Activated naive CD8-positive, alpha-beta T cell (primary cell): ENCODE data around the gene PROM1.

Experiments used
- H3K27ac Mint-ChIP-seq: one replicate; pipeline ENCODE4 v1.8.0; 2021; ENCODE audit warnings: mixed read lengths
- H3K27me3 Mint-ChIP-seq: one replicate; pipeline ENCODE4 v1.8.0; 2021; ENCODE audit warnings: mixed read lengths
- H3K36me3 Mint-ChIP-seq: one replicate; pipeline ENCODE4 v1.8.0; 2021; ENCODE audit warnings: mixed read lengths
- H3K4me1 Mint-ChIP-seq: one replicate; pipeline ENCODE4 v1.8.0; 2021; ENCODE audit warnings: low read depth, mixed read lengths
- H3K4me3 Mint-ChIP-seq: one replicate; pipeline ENCODE4 v1.8.0; 2021; ENCODE audit warnings: mild to moderate bottlenecking, mixed read lengths
- H3K9me3 Mint-ChIP-seq: one replicate; pipeline ENCODE4 v1.8.0; 2021; ENCODE audit warnings: low read depth, mixed read lengths

PROM1 gene

DNA sequence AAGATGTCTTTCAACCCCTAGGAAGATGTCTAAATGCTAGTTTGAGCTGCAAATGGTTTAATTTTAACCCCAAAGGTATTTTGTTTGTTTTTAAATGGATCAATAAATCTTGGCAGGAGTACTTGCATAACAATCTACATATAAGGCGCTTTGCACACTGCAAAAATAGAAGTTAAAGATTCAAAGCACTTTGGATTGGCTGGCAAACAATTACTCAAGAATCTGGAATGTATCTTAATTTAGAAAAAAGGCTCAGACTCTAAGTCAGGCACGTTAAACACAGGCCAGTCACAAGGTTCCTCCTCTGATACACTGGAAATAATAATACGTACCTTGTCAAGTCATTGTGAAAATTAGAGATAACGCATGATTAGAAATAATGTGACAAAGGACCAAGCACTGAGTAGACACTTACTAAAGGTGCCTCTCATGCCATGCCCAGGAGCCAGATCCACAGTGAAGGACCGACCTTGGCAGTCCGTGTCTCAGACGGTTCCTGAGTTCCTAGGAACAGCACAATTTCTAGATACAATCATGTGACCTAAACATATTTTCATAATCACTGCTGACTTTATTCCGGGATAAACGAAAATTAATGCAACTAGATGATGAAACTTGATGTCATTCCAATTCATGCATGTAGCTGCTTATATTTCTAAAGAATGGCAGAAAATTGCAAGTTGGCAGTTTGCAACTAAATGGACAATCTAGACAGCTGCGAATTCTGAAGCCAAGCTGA is 49.6 kb downstream of the PROM1 start:
- H3K4me3 Mint-ChIP-seq, result no peak overlapping the region
- H3K27me3 Mint-ChIP-seq, result no peaks in the 10 kb centered on the region
- H3K9me3 Mint-ChIP-seq, result no peaks in the 10 kb centered on the region
- no peaks in the 10 kb centered on the region for H3K36me3 Mint-ChIP-seq
- no peaks in the 10 kb centered on the region for H3K4me1 Mint-ChIP-seq
- no peak overlapping the region for H3K27ac Mint-ChIP-seq

DNA sequence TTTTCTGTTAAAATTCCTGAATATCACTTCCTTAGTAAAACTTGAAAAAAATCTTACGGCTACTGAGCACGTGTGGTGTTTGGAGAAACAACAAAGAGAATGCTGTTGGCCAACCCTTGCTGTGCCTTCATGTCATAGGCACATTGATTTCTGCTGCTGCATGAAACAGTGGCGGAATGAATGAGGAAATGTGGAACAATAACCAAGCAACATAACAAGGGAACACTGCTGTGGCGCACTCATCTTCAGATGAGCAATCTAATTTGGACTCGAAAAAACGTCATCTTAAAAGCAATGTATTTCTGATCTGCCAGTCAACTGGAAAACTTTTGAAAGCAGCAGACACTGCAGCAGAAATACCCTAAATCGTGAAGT is 51.4 kb downstream of the PROM1 start:
- Mint-ChIP-seq H3K27ac (no peak overlapping the region), H3K27me3 (no peaks in the 10 kb centered on the region), H3K9me3 (no peaks in the 10 kb centered on the region), H3K4me3 (no peak overlapping the region), H3K4me1 (no peaks in the 10 kb centered on the region), H3K36me3 (no peaks in the 10 kb centered on the region)

DNA sequence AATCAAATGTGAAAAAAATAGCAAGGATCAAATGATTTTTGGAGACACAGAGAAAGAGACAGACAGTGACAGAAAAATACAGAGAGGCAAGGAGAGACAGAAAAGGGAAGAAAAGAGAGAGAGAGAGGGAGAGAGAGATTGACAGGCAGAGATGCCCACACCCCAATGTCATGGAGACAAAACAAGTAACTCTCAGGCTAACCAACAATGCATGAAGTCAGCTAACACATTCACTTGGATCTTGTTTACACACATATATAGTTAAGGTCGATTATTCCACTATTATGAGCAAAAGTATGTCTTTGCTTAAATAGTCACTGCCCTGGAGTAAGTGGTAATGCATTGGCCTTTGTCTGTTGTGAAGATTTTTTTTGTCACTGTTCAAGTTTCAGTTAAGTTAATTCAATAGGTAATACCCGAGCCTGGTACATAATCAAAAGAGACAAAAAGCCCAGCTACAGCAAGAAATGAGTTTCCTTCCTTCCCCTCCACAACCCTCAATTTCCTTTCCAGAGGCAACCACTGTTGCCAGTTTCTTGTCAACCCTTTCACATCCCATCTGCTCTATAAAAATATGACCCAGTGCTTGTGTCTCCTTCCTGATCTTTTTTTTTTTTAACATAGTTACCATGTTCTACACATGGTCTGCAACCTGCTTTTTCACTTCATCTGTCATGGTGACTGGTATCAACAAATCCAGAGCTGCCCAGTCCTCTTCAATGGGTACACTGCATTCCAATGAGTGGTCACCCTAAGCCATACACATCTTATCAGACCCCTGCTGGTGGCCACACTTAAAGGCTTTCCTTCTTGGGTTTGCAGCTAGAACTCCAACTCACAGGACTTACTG is 52.1 kb downstream of the PROM1 start:
- Mint-ChIP-seq H3K36me3 (no peaks in the 10 kb centered on the region), H3K4me3 (no peak overlapping the region), H3K4me1 (no peaks in the 10 kb centered on the region), H3K27me3 (no peaks in the 10 kb centered on the region), H3K27ac (no peak overlapping the region), H3K9me3 (no peaks in the 10 kb centered on the region)

DNA sequence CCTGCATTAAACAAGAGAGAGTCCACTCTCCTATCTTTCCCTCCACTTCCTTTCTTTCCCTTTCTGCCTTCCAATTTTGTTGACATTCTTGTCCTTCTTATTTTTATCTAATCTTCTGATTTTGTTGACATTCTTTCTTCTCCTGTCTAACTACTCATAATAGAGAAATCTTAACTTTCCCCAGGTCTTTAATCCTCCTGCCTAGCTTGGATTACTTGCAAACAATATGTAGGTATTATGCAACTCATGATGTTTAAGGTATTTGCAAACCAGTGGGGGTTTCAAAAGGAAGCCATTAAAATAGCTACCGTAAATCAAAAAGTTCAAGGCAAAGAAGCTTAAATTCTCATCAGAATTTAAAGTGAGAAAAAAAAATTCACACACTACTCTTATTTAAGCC is 53.9 kb downstream of the PROM1 start:
- H3K27ac Mint-ChIP-seq, result no peak overlapping the region
- no peaks in the 10 kb centered on the region for H3K9me3 Mint-ChIP-seq
- no peak overlapping the region for H3K4me3 Mint-ChIP-seq
- no peaks in the 10 kb centered on the region for H3K27me3 Mint-ChIP-seq
- no peaks in the 10 kb centered on the region for H3K4me1 Mint-ChIP-seq
- H3K36me3 Mint-ChIP-seq, result no peaks in the 10 kb centered on the region

DNA sequence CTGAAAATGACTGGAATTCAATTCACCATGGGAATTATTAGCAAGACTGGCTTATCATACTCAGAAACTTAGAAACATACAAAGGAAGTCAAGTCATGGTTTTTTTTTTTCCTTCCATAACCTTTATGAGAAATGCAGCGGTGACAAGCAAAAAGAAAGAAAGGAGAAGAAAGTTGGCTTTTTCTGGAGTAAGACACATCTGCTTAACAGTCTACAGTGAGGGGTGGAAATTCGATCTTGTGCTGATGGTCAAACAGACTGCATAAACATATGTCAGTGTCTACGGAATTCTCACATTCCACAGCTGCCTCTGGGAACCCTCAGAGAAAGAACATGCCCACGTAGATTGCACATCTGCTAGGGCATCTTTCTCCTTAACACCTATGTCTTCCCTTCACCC is 54.6 kb downstream of the PROM1 start:
- H3K4me3 Mint-ChIP-seq, result no peak overlapping the region
- no peaks in the 10 kb centered on the region for H3K27me3 Mint-ChIP-seq
- no peaks in the 10 kb centered on the region for H3K4me1 Mint-ChIP-seq
- H3K9me3 Mint-ChIP-seq, result no peaks in the 10 kb centered on the region
- no peaks in the 10 kb centered on the region for H3K36me3 Mint-ChIP-seq
- H3K27ac Mint-ChIP-seq, result no peak overlapping the region

DNA sequence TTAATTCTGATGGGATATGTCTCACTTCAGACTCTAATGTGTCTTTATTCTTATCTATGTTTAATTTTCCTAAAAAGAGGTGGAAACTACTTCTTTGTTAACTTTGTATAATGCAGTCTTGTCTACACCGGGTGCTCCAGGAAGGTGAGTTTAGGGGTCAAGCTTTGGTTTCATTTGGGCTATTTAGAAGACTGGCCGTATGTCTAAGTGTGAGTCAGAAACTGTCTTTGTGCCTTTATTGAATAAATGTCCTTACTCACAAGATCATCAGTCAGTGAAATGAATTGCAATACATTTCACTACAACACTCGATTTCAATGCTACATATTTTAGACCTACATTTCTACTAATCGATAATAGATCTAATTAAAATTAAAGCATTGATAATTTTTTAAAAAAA is 56.2 kb downstream of the PROM1 start:
- H3K4me1 Mint-ChIP-seq, result no peaks in the 10 kb centered on the region
- no peaks in the 10 kb centered on the region for H3K27me3 Mint-ChIP-seq
- no peak overlapping the region for H3K4me3 Mint-ChIP-seq
- H3K9me3 Mint-ChIP-seq, result no peaks in the 10 kb centered on the region
- H3K27ac Mint-ChIP-seq, result no peak overlapping the region
- H3K36me3 Mint-ChIP-seq, result no peaks in the 10 kb centered on the region

DNA sequence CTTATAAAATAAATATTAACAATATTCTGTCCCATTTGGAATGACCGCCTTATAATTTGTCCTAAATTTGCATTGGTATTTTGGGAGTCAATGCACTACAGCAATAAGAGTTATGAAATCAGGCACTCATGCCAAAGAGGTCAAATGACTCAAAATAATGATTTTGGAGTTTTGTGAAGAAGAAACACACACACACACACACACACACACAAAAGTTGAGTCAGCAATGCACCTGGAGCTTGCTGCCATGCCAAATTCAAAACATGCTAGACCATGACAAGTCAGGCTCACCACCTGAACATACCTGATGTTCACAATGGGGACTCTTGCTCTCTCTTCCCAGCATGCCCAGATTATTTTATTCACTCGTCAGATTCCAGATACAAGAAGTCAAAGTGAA is 56.7 kb downstream of the PROM1 start:
- H3K27ac Mint-ChIP-seq, result no peak overlapping the region
- no peaks in the 10 kb centered on the region for H3K4me1 Mint-ChIP-seq
- no peaks in the 10 kb centered on the region for H3K9me3 Mint-ChIP-seq
- H3K27me3 Mint-ChIP-seq, result no peaks in the 10 kb centered on the region
- no peak overlapping the region for H3K4me3 Mint-ChIP-seq
- no peaks in the 10 kb centered on the region for H3K36me3 Mint-ChIP-seq

DNA sequence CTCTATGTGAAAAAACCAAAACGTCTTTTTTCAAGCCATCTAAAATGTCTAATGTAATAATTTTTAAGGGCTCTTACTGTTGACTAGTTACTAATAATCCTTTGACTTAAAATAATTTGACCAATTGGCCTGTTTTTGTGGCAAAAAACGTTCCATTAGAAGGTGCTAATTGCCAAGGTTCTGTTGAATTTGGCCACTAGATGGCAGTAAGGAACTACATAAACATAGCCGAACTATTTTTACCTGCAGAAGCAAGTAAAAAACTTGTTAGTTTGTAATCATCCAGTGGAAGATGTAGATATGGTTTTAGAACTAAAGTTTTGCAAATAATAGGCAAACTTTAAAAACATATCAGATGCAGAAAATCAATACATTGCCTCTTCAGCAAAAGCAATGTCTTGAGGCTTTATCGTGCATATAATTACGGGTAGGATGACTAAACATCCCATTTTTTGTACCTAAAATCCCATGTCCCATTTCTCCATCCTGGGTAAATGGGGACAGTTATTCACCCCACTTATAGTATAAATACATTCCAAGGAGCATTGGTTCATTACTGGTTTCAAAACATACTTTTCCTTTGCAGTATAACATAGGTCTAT is 57.6 kb downstream of the PROM1 start:
- Mint-ChIP-seq H3K36me3 (no peaks in the 10 kb centered on the region), H3K4me1 (no peaks in the 10 kb centered on the region), H3K4me3 (no peak overlapping the region), H3K27me3 (no peaks in the 10 kb centered on the region), H3K27ac (no peak overlapping the region), H3K9me3 (no peaks in the 10 kb centered on the region)

DNA sequence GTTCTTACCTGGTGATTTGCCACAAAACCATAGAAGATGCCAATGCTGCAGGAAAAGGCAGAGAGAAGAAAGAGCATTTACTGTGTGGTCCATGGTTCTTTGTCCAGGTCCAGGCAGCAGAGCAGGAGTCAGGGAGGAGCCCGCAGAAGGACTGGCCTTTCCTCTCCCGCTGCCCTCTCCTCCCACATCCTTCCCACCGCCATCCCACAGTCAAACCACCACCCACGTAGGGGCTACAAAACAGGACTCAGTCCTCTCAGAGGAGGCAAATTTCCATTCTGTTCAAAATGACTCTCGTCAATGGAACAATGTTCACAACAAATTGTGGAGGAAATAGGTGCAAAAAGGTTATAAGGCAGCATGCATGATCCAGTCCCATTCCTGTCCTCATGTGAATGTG is 58.6 kb downstream of the PROM1 start:
- no peaks in the 10 kb centered on the region for H3K4me1 Mint-ChIP-seq
- H3K27ac Mint-ChIP-seq, result no peak overlapping the region
- no peaks in the 10 kb centered on the region for H3K36me3 Mint-ChIP-seq
- no peak overlapping the region for H3K4me3 Mint-ChIP-seq
- no peaks in the 10 kb centered on the region for H3K9me3 Mint-ChIP-seq
- no peaks in the 10 kb centered on the region for H3K27me3 Mint-ChIP-seq

DNA sequence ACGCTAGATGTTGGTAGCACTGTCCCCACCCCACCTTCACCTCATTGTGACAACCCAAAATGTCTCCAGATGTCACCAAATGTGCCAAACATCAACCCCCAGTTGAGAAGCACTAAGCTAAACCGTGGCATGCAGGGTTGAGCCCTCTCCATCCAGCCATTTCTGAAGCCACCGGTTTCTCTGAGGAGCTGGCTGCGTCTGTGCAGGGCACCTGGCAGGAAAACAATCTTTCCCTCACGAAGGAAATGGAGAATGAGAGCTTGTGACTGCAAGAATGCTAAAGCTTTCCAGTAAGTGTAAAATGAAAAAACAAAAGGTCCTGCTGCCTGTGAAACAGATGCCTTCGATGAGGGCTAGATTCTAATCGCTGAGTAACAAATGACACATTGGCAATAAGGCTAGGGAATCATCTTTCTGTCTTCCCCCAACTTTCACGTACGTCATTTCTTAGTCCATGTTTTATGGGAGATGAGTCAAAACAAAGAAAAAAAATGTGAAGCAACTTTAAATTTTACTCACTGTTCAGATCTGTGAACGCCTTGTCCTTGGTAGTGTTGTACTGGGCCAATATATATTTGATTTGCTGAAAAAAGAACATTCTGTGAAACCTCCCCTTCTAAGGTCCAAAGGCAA is 59.9 kb downstream of the PROM1 start:
- H3K27me3 Mint-ChIP-seq, result no peaks in the 10 kb centered on the region
- no peaks in the 10 kb centered on the region for H3K9me3 Mint-ChIP-seq
- no peak overlapping the region for H3K4me3 Mint-ChIP-seq
- no peaks in the 10 kb centered on the region for H3K36me3 Mint-ChIP-seq
- H3K27ac Mint-ChIP-seq, result no peak overlapping the region
- no peaks in the 10 kb centered on the region for H3K4me1 Mint-ChIP-seq

DNA sequence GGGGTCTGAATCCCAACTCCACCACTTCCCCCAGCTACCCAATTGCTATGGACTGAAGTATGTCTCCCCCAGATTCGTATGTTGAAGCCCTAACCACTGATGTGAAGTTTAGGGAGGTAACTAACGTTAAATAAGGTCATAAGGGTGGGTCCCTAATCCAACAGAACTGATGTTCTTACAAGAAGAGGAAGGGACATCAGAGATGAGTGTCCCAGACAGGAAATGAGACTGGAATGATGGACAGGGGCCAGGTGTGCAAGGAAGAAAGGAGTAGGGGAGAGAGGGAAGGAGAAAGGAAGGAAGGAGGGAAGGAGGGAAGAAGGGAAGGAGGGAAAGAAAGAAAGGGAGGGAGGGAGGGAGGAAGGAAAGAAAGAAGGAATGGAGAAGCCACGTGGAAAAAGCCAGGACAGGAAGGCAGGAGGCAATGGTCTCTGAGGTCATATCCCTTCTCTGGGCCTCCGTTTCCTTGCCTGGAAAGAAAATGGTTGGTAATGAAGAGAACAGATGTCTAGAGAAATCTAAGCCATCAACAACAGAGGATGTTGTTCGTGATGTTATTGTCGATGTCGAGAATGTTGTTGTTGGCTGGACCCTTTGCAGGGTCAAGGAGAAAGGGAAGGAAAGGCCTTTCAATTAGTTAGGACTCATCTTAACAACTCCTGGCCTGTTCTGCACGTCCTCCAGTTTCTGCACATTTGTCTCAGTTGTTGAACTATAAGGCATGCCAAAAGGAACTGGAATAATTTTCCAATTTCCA is 61.8 kb downstream of the PROM1 start:
- H3K27me3 Mint-ChIP-seq, result no peaks in the 10 kb centered on the region
- no peaks in the 10 kb centered on the region for H3K36me3 Mint-ChIP-seq
- H3K4me3 Mint-ChIP-seq, result no peak overlapping the region
- H3K4me1 Mint-ChIP-seq, result no peaks in the 10 kb centered on the region
- no peak overlapping the region for H3K27ac Mint-ChIP-seq
- no peaks in the 10 kb centered on the region for H3K9me3 Mint-ChIP-seq

DNA sequence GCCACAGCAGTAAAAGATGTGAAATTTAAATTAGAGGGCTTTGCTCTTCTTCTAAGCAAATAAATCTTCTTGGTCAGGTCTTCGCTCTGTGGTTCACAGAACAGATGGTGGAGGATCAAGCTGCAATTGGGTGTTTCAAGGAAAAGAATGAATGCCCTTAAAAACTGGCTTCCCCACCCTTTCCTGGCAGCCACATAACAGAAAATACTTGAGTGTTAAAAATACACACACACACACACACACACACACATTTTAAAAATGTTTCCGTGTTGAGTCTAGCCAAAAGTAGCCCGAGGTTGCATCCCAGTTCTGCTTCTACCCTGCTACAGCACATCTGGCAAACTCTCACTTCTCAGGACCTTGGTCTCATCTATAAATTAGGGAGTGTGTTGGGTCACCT is 64.2 kb downstream of the PROM1 start:
- Mint-ChIP-seq H3K27ac (no peak overlapping the region), H3K4me1 (no peaks in the 10 kb centered on the region), H3K4me3 (no peak overlapping the region), H3K9me3 (no peaks in the 10 kb centered on the region), H3K27me3 (no peaks in the 10 kb centered on the region), H3K36me3 (no peaks in the 10 kb centered on the region)

DNA sequence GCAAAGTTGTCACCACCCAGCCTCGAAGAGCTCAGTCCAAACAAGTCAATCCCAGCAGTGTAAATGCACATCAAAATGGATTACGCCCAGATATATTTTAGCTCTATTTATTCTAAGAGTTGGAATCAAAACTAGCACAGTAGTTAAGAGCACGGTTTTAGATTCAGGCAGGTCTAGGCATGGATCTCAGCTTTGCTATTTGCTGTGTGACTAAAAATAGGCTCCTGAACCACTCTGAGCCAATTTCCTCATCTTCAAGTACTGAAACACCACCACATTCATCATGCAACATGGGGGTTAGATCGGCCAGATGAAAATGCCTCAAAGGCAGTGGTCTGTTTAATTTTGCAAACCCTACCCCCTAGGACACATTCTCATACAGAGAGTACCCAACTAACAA is 65.0 kb downstream of the PROM1 start:
- no peaks in the 10 kb centered on the region for H3K27me3 Mint-ChIP-seq
- no peak overlapping the region for H3K27ac Mint-ChIP-seq
- H3K9me3 Mint-ChIP-seq, result no peaks in the 10 kb centered on the region
- H3K36me3 Mint-ChIP-seq, result no peaks in the 10 kb centered on the region
- H3K4me3 Mint-ChIP-seq, result no peak overlapping the region
- H3K4me1 Mint-ChIP-seq, result no peaks in the 10 kb centered on the region

DNA sequence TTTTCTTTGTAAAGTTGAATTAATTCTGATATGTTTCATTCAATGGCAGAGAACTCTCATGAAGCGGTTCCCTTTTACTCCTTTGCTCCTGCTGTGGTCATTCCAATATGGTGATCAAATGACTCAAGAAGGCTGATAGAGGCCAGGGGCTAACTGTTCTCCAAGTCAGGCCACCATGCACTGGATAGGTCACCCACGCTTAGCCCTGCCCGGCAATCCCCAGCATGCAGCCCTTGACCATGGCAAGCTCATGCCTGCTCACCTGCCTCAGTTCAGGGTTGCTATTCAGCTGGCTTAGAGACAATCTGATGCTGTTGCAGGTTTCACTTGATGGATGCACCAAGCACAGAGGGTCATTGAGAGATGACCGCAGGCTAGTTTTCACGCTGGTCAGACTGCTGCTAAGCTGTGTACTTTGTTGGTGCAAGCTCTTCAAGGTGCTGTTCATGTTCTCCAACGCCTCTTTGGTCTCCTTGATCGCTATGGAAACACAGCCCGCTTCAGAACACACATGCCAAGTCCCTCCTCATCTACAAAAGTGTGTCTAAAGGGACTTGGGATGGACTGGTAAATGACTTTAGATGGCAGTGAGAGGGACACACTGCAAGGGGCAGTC is 65.7 kb downstream of the PROM1 start:
- Mint-ChIP-seq H3K9me3 (no peaks in the 10 kb centered on the region), H3K27me3 (no peaks in the 10 kb centered on the region), H3K4me1 (no peaks in the 10 kb centered on the region), H3K36me3 (no peaks in the 10 kb centered on the region), H3K27ac (no peak overlapping the region), H3K4me3 (no peak overlapping the region)
